Mucosa of stomach (tissue), 1 donor: ENCODE measurements around the gene PNMA1.

ENCODE experiments used
- H3K27me3 ChIP-seq: one replicate; pipeline ENCODE4 v1.7.0; 2013; ENCODE audit warnings: mild to moderate bottlenecking, low read length; ENCODE audit not compliant: control insufficient read depth, insufficient read depth
- H3K36me3 ChIP-seq: one replicate; pipeline ENCODE4 v1.7.0; 2013; ENCODE audit warnings: low read length; ENCODE audit not compliant: control insufficient read depth, insufficient read depth
- H3K4me1 ChIP-seq: one replicate; pipeline ENCODE4 v1.7.0; 2013; ENCODE audit warnings: mild to moderate bottlenecking, low read length; ENCODE audit not compliant: control insufficient read depth, insufficient read depth
- H3K4me3 ChIP-seq: one replicate; pipeline ENCODE4 v1.7.0; 2013; ENCODE audit warnings: low read length
- H3K9ac ChIP-seq: one replicate; pipeline ENCODE4 v1.7.0; 2013; ENCODE audit warnings: mild to moderate bottlenecking, low read length, moderate library complexity
- H3K9me3 ChIP-seq: one replicate; pipeline ENCODE4 v1.7.0; 2013; ENCODE audit warnings: mild to moderate bottlenecking, low read length, moderate library complexity; ENCODE audit not compliant: control insufficient read depth
- donor health status: Pancreatic carcinoma.

PNMA1 gene

GRCh38 chr14:73700325-73700724, 13.9 kb downstream of the PNMA1 start:
- Histone ChIP-seq H3K9me3 (no peaks in the 10 kb centered on the region), H3K9ac (no peak overlapping the region), H3K4me3 (no peak overlapping the region), H3K4me1 (peaks cover 10% of the 10 kb centered on the region), H3K36me3 (no peaks in the 10 kb centered on the region), H3K27me3 (no peaks in the 10 kb centered on the region)

GRCh38 chr14:73696466-73697400, 17.5 kb downstream of the PNMA1 start:
- no peaks in the 10 kb centered on the region for H3K36me3 ChIP-seq

GRCh38 chr14:73695997-73696396, 18.2 kb downstream of the PNMA1 start:
- no peaks in the 10 kb centered on the region for H3K36me3 ChIP-seq
- H3K27me3 ChIP-seq: no peaks in the 10 kb centered on the region
- no peaks in the 10 kb centered on the region for H3K9me3 ChIP-seq
- H3K4me1 ChIP-seq: peaks cover 10% of the 10 kb centered on the region
- H3K9ac ChIP-seq: no peak overlapping the region
- no peak overlapping the region for H3K4me3 ChIP-seq

More at GRCh38 chr14:73696466-73697400, 17.5 kb downstream of the PNMA1 start:
- Histone ChIP-seq H3K27me3 (no peaks in the 10 kb centered on the region), H3K9me3 (no peaks in the 10 kb centered on the region), H3K4me3 (no peak overlapping the region), H3K9ac (no peak overlapping the region), H3K4me1 (peaks cover 10% of the 10 kb centered on the region)

GRCh38 chr14:73695082-73695481, 19.1 kb downstream of the PNMA1 start:
- H3K9ac ChIP-seq: no peak overlapping the region
- no peaks in the 10 kb centered on the region for H3K9me3 ChIP-seq

GRCh38 chr14:73694083-73694482, 20.1 kb downstream of the PNMA1 start:
- no peak overlapping the region for H3K9ac ChIP-seq
- H3K4me1 ChIP-seq: peaks cover 3% of the 10 kb centered on the region
- H3K27me3 ChIP-seq: no peaks in the 10 kb centered on the region
- no peaks in the 10 kb centered on the region for H3K36me3 ChIP-seq
- no peak overlapping the region for H3K4me3 ChIP-seq
- H3K9me3 ChIP-seq: no peaks in the 10 kb centered on the region

More at GRCh38 chr14:73695082-73695481, 19.1 kb downstream of the PNMA1 start:
- Histone ChIP-seq H3K4me1 (peaks cover 8% of the 10 kb centered on the region), H3K36me3 (no peaks in the 10 kb centered on the region), H3K27me3 (no peaks in the 10 kb centered on the region), H3K4me3 (no peak overlapping the region)

- H3K4me1 ChIP-seq: no peaks in the 10 kb centered on the region
- H3K9me3 ChIP-seq: no peaks in the 10 kb centered on the region
- H3K36me3 ChIP-seq: no peaks in the 10 kb centered on the region
- H3K27me3 ChIP-seq: no peaks in the 10 kb centered on the region
- H3K9ac ChIP-seq: no peak overlapping the region
- no peak overlapping the region for H3K4me3 ChIP-seq
Observed at GRCh38 chr14:73686901-73687300, 27.3 kb downstream of the PNMA1 start.

- no peaks in the 10 kb centered on the region for H3K36me3 ChIP-seq
- H3K27me3 ChIP-seq: no peaks in the 10 kb centered on the region
- no peaks in the 10 kb centered on the region for H3K4me1 ChIP-seq
- no peak overlapping the region for H3K9ac ChIP-seq
- H3K4me3 ChIP-seq: no peak overlapping the region
- H3K9me3 ChIP-seq: no peaks in the 10 kb centered on the region
Observed at GRCh38 chr14:73685328-73685727, 28.9 kb downstream of the PNMA1 start.

GRCh38 chr14:73684627-73685026, 29.6 kb downstream of the PNMA1 start:
- Histone ChIP-seq H3K9ac (no peak overlapping the region), H3K9me3 (no peaks in the 10 kb centered on the region), H3K36me3 (no peaks in the 10 kb centered on the region), H3K4me3 (no peak overlapping the region), H3K27me3 (no peaks in the 10 kb centered on the region), H3K4me1 (no peaks in the 10 kb centered on the region)

GRCh38 chr14:73680821-73681220, 33.4 kb downstream of the PNMA1 start:
- Histone ChIP-seq H3K36me3 (no peaks in the 10 kb centered on the region), H3K9ac (no peak overlapping the region), H3K9me3 (no peaks in the 10 kb centered on the region), H3K4me1 (no peaks in the 10 kb centered on the region), H3K4me3 (no peak overlapping the region), H3K27me3 (no peaks in the 10 kb centered on the region)

- H3K27me3 ChIP-seq: no peaks in the 10 kb centered on the region
- no peak overlapping the region for H3K4me3 ChIP-seq
- peaks cover 5% of the 10 kb centered on the region for H3K4me1 ChIP-seq
- H3K9ac ChIP-seq: no peak overlapping the region
- no peaks in the 10 kb centered on the region for H3K9me3 ChIP-seq
- no peaks in the 10 kb centered on the region for H3K36me3 ChIP-seq
Observed at GRCh38 chr14:73678698-73679097, 35.5 kb downstream of the PNMA1 start.

GRCh38 chr14:73674986-73675385, 39.2 kb downstream of the PNMA1 start:
- Histone ChIP-seq H3K9ac (no peak overlapping the region), H3K4me3 (no peak overlapping the region), H3K4me1 (peaks cover 5% of the 10 kb centered on the region), H3K27me3 (no peaks in the 10 kb centered on the region), H3K36me3 (no peaks in the 10 kb centered on the region), H3K9me3 (no peaks in the 10 kb centered on the region)

GRCh38 chr14:73667854-73668253, 46.3 kb downstream of the PNMA1 start:
- peaks cover 8% of the 10 kb centered on the region for H3K4me1 ChIP-seq
- no peaks in the 10 kb centered on the region for H3K27me3 ChIP-seq
- no peak overlapping the region for H3K9ac ChIP-seq
- H3K36me3 ChIP-seq: no peaks in the 10 kb centered on the region
- H3K9me3 ChIP-seq: no peaks in the 10 kb centered on the region
- H3K4me3 ChIP-seq: no peak overlapping the region
